Osteocyte (in vitro differentiated cells): ENCODE measurements around the gene PFDN1. TPM values are rescaled to one million over a fixed set of nuclear protein-coding genes. Genes with fewer than 3 reads are reported as not detected.

Experiments
- DNase-seq: peaks from one replicate; pipeline ENCODE4 v3.0.0; 2021; ENCODE audit warnings: mixed read lengths; ENCODE audit not compliant: unreplicated experiment; ENCODE audit errors: extremely low spot score
- H3K27ac Mint-ChIP-seq: one replicate; pipeline ENCODE4 v1.8.0; 2021; ENCODE audit warnings: mild to moderate bottlenecking, mixed read lengths; ENCODE audit not compliant: unreplicated experiment
- H3K27me3 Mint-ChIP-seq: one replicate; pipeline ENCODE4 v1.8.0; 2021; ENCODE audit warnings: mixed read lengths; ENCODE audit not compliant: unreplicated experiment
- H3K36me3 Mint-ChIP-seq: one replicate; pipeline ENCODE4 v1.8.0; 2021; ENCODE audit warnings: mixed read lengths; ENCODE audit not compliant: unreplicated experiment
- H3K4me1 Mint-ChIP-seq: one replicate; pipeline ENCODE4 v1.8.0; 2021; ENCODE audit warnings: mixed read lengths; ENCODE audit not compliant: unreplicated experiment
- H3K4me3 Mint-ChIP-seq: one replicate; pipeline ENCODE4 v1.8.0; 2021; ENCODE audit warnings: mild to moderate bottlenecking, moderate library complexity, mixed read lengths; ENCODE audit not compliant: unreplicated experiment
- H3K9me3 Mint-ChIP-seq: one replicate; pipeline ENCODE4 v1.8.0; 2021; ENCODE audit warnings: mixed read lengths; ENCODE audit not compliant: unreplicated experiment
- CTCF ChIP-seq: fragments of 200-600 bp; sonication (generic); IDR thresholded peaks from 2 replicates; pipeline ENCODE4 v1.5.0; 2021; ENCODE audit warnings: antibody characterized with exemption, mild to moderate bottlenecking, moderate library complexity
- long read RNA-seq: library from polyadenylated mRNA; unstranded; transcript quantifications from one replicate; pipeline ENCODE4 v2.0.0, GENCODE V29; 2021
- total RNA-seq: library from RNA; stranded (reverse); gene quantifications from 2 replicates; pipeline ENCODE4 v1.2.1, GENCODE V29; 2021

PFDN1 gene
- 47.8 and 49.6 TPM in 2 replicates for total RNA-seq
- long read RNA-seq, transcript PFDN1-201 (4 exons, 1,352 nt) = major isoform, 142 of 170 reads
- long read RNA-seq, transcript PFDN1-203 (3 exons, 1,091 nt) = minor isoform, 20 of 170 reads
- long read RNA-seq, partial matches to known transcripts = 2 of 170 reads
- long read RNA-seq, other reads (novel, unspliced or antisense) = 2 of 170 reads

- H3K27ac Mint-ChIP-seq = peak within 1 kb of the TSS; percentile 95
These were observed at the start of gene PFDN1 for GRCh38 chr5:140302786-140303639. TSS of gene PFDN1 (minus strand) at chr5:140303101. CDS start at chr5:140303073, 28 bp downstream.

GRCh38 chr5:140351609-140352334 is 48.9 kb upstream of the PFDN1 start:
- TF ChIP-seq CTCF = peak; percentile 90
- Mint-ChIP-seq H3K4me3 (no peak overlapping the region), H3K4me1 (peaks cover 7% of the 10 kb centered on the region), H3K27ac (no peak overlapping the region), H3K9me3 (no peaks in the 10 kb centered on the region), H3K36me3 (no peaks in the 10 kb centered on the region), H3K27me3 (no peaks in the 10 kb centered on the region)
- no peak for DNase-seq

More at GRCh38 chr5:140302786-140303639, at the start of gene PFDN1:
- H3K4me3 Mint-ChIP-seq = peak within 1 kb of the TSS; percentile 96
- peaks cover 34% of the 10 kb centered on the region for H3K4me1 Mint-ChIP-seq
- no peaks in the 10 kb centered on the region for H3K9me3 Mint-ChIP-seq
- H3K36me3 Mint-ChIP-seq = peaks cover 8% of the 10 kb centered on the region
- DNase-seq = peak; percentile 97
- H3K27me3 Mint-ChIP-seq = no peaks in the 10 kb centered on the region
- no peak for TF ChIP-seq CTCF

- no peak for DNase-seq
- Mint-ChIP-seq H3K27ac (no peak overlapping the region), H3K4me3 (no peak overlapping the region), H3K9me3 (no peaks in the 10 kb centered on the region), H3K4me1 (peaks cover 14% of the 10 kb centered on the region), H3K36me3 (no peaks in the 10 kb centered on the region), H3K27me3 (no peaks in the 10 kb centered on the region)
- no peak for TF ChIP-seq CTCF
These were observed 46.3 kb upstream of the PFDN1 start for GRCh38 chr5:140349244-140349643.

- no peak for TF ChIP-seq CTCF
- H3K4me1 Mint-ChIP-seq = peaks cover 14% of the 10 kb centered on the region
- no peaks in the 10 kb centered on the region for H3K27me3 Mint-ChIP-seq
- no peaks in the 10 kb centered on the region for H3K9me3 Mint-ChIP-seq
- no peak overlapping the region for H3K4me3 Mint-ChIP-seq
- DNase-seq = no peak
- no peak overlapping the region for H3K27ac Mint-ChIP-seq
- no peaks in the 10 kb centered on the region for H3K36me3 Mint-ChIP-seq
These were observed 45.2 kb upstream of the PFDN1 start for GRCh38 chr5:140348104-140348503.

- no peaks in the 10 kb centered on the region for H3K27me3 Mint-ChIP-seq
- DNase-seq = no peak
- no peaks in the 10 kb centered on the region for H3K36me3 Mint-ChIP-seq
- H3K4me1 Mint-ChIP-seq = peaks cover 14% of the 10 kb centered on the region
- H3K27ac Mint-ChIP-seq = no peak overlapping the region
- no peak for TF ChIP-seq CTCF
- H3K9me3 Mint-ChIP-seq = no peaks in the 10 kb centered on the region
- peak overlapping the region; percentile 32 for H3K4me3 Mint-ChIP-seq
These were observed 44.5 kb upstream of the PFDN1 start for GRCh38 chr5:140347360-140347759.
